CD4-positive, alpha-beta T cell treated with Interferon gamma for 1 hour (primary cell): ENCODE measurements around the gene KLHL22.
"Not testable (repeated sequence)": the region's sequence is repeated elsewhere in the genome, so short reads cannot be mapped to it uniquely, and the experiment has no call there.

ENCODE experiments used
- DNase-seq: peaks from one replicate; pipeline ENCODE4 v3.0.0-alpha.2; 2020

Gene KLHL22

DNA sequence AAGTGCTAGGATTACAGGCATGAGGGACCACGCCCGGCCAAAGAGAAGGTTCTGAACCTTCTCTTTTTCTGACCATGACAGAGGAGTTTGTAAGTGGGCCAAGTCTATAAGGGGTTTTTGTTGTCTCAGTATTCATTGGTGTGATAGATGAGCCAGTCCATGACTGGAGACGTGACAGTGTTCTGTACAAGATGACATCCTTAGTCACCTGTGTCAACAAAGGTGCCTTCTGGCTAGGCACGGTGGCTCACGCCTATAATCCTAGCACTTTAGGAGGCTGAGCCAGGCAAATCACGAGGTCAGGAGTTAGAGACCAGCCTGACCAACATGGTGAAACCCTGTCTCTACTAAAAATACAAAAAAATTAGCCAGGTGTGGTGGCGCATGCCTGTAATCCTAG lies 4.2 kb upstream of the KLHL22 start:
- DNase-seq = no peak

GRCh38 chr22:20498913-20499312 lies 3.3 kb upstream of the KLHL22 start:
- no peak for DNase-seq

- no peak for DNase-seq
Measured at GRCh38 chr22:20497426-20497825, 1.8 kb upstream of the KLHL22 start.

- DNase-seq = peak; percentile 93
Measured at GRCh38 chr22:20495861-20496681, 476 bp upstream of the KLHL22 start.

DNA sequence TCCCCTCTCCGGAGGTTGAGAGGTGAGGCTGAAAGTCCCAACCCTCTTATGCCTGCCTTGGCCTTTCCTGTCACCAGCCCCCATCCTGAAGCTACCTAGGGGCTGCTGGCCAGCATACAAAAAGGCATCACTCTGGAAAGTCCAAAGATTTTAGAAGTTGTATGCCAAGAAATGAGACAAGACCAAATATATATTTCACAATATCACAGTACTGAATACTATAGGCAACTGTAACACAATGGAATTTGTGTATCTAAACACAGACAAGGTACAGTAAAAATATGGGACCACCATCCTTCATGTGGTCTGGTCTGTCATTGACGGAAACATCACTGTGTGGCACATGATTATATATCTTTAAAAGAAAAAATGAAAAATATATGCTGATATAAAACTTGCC lies 4.2 kb downstream of the KLHL22 start:
- DNase-seq = no peak

- DNase-seq = no peak
Measured at GRCh38 chr22:20490941-20491307, 4.7 kb downstream of the KLHL22 start.

DNA sequence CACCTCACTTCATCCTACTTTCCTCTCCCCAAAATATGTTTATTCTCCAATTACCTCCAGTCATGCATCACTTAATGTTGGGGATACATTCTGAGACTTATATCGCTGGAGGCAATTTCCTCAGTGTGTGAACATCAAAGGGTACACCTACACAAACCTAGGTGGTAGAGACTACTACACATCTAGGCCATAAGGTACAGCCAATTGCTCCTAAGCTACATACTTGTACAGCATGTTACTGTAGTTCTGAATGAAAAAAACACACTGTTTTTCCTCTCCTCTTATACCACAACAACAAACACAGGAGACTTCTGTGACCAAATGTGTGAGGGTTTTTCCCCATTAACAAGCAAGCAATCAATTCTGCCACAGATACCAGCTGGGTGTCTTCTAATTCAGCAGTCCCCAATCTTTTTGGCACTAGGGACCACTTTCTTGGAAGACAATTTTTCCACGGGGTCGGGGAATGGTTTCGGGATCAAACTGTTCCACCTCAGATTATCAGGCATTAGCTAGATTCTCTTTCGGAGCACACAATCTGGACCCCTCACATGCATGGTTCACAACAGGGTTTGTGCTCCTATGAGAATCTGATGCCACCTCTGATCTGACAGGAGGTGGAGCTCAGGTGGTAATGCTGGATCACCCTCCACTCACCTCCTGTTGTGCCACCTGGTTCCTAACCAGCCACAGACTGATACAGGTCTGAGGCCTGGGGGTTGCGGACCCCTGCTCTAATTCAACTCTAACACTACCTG lies 5.2 kb downstream of the KLHL22 start:
- no peak for DNase-seq

- no peak for DNase-seq
Measured at GRCh38 chr22:20488946-20489345, 6.6 kb downstream of the KLHL22 start.

DNA sequence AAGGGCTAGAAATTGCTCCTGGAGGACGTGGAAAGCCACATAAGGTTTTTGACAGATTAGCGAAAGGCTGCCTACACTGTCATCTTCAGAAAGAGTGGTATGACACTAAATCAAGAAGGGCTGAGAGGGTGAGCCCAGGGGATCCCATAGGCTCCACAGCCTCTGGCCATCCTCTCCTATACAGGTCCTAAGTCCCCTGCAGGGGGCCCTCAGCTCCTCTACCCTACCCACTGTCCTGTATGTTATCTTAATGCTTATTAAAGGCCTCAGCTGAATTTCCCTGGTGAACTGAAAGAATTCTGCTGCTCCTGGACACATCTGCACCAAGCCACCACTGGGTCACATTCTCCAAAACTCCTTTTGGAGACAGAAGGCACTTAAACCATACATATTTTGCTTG lies 7.9 kb downstream of the KLHL22 start:
- no peak for DNase-seq

DNA sequence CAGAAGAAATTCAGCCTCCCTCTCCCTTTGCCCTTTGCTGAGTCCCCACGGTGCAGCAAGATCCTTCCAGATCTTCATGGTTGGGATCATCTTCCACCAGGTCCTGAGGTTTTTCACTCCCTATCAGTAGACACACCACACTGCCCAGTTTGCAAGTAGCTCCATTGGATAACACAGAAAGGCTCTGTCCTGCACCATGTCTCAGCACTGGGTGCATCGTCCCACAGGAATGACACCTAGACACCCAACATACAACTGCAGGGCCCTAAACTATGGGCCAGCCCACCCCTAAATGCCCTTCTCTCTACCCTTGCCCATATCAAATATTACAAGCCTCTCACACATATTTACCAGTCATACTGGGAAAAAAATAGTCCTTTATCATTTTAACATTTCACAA lies 9.4 kb downstream of the KLHL22 start:
- no peak for DNase-seq

GRCh38 chr22:20484948-20485683 lies 10.5 kb downstream of the KLHL22 start:
- DNase-seq = no peak

- DNase-seq = no peak
Measured at GRCh38 chr22:20483771-20484170, 11.8 kb downstream of the KLHL22 start.

GRCh38 chr22:20483143-20483506 lies 12.5 kb downstream of the KLHL22 start:
- DNase-seq = not testable (repeated sequence)

- no peak for DNase-seq
Measured at GRCh38 chr22:20479612-20480196, 15.9 kb downstream of the KLHL22 start.

GRCh38 chr22:20478059-20478458 lies 17.5 kb downstream of the KLHL22 start:
- DNase-seq = not testable (repeated sequence)

GRCh38 chr22:20475569-20475968 lies 20.0 kb downstream of the KLHL22 start:
- DNase-seq = not testable (repeated sequence)

DNA sequence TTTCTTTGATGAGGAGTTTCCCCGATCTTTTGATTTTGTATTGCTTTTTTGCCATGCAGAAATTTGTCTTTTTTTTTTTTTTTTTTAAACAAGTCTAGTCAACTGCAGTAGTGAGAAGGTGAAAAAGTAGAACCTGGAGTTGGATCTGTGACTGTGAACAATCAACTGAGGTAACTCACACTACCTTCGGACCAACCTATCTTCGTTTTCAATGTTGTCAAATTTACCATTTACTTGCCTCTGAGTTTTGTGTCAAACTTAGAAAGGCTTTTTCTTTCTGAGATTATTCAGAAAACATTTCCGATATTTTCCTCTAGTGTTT lies 20.5 kb downstream of the KLHL22 start:
- DNase-seq = no peak

- DNase-seq = no peak
Measured at GRCh38 chr22:20472629-20473442, 22.8 kb downstream of the KLHL22 start.

GRCh38 chr22:20471126-20471833 lies 24.3 kb downstream of the KLHL22 start:
- no peak for DNase-seq

DNA sequence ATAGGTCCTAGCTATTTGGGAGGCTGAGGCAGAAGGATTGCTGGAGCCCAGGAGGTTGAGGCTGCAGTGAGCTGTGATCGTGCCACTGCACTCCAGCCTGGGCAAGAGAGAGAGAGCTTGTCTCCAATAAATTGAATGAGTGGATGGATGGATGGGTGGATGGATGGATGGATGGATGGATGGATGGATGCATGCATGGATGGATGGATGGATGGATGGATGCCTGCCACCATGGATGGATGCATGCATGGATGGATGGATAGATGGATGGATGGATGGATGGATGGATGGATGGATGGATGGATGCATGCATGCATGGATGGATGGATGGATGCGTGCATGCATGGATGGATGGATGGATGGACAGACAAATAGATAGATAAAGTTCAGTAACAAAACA lies 25.1 kb downstream of the KLHL22 start:
- not testable (repeated sequence) for DNase-seq

- no peak for DNase-seq
Measured at GRCh38 chr22:20469110-20469868, 26.3 kb downstream of the KLHL22 start.
